ENCODE data around the gene DNAJB2.
A peak's percentile ranks its signal among the peaks of the same experiment; 100 is the strongest.
"Not testable (repeated sequence)": the region's sequence is repeated elsewhere in the genome, so short reads cannot be mapped to it uniquely, and the experiment has no call there.

Gene DNAJB2

DNA sequence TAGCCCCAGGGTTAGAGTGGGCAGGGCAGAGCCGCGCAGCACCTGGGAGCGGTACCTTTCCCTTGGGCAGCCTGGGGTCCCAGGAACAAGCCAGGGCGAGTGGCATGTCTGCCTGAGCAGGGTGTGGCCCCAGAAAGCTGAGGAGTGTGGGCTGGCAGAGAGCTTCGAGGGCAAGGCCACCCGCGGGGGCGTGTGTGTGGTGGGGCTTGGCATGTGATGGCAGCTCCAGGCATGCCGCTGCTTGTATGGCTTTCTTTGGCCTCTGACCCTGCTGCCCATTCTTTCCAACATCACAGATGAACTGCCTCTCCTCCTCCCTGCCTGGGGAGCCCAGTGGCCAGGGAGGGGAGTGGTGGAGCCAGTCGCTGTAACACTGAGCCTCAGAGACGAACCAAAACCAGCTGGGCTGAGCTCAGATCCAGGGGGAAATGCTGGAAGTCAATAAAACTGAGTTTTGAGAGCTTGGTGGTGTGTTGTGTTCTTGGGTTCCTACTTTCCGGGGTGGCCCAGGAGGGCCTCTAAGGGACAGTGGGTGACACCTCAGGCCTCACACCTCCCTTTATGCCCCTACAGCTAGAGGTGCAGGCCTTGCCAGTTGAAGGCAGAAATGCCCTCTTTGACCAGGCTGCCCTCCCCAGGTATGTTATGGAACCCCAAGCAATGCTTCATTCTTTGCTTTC lies 7.4 kb downstream of the DNAJB2 start:
- DNase-seq: peak; percentile 36

DNA sequence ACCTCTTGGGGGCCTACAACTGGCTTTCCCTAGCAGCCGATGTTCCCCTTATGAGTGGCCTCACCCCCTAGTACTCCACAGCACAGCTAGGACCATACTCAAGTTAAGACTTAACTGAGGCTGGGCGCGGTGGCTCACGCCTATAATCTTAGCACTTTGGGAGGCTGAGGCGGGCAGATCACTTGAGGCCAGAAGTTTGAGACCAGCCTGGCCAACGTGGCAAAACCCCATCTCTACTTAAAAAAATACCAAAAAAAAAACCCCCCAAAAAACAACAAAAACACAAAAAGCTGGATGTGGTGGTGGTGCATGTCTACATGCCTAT lies 7.9 kb downstream of the DNAJB2 start:
- DNase-seq: not testable (repeated sequence)

DNA sequence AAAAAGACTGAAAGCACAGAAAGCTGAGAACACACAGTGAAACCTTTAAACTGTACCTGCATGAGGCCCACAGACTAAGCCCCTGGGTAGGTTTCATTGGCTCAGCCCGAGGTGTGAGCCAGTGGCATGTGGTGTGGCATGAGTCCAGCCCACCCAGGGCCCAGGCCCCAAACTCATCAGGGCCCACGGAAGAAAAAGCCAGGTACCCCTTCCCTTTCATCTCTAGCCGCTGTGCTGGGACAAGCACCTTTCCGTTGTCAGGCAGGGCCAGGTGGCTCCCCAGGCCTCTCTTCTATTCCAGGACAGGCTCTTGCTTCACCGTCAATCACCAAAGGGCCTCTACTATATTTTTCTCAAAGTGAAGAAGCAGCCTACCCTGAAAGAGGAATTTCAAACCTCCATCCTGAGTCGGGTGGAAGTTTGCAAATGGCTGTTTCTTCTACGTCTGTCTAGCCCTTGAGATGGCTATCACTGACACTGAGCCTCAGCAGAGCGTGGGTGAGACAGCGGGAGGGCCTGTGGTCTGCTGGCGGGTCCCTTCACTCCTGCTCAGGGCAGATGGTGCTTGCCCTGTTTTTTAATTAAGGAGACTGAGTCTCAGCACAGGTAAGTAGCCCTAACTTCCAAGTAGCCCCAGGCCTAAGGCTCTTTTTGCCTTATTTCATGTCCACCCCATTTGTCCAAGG lies 8.6 kb downstream of the DNAJB2 start:
- no peak for DNase-seq

DNA sequence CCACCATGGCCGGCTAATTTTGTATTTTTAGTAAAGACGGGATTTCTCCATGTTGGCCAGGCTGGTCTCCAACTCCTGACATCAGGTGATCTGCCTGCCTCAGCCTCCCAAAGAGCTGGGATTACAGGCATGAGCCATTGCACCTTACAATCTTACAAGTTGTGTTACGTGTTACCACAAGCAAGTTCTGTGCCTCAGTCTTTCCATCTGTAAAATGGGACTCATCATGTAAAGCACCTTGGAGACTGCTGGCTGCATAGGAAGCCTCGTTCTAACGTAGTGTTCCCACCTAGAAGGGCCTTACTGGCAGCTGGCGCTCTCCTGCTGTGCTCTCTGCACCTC lies 10.0 kb downstream of the DNAJB2 start:
- DNase-seq: no peak

DNA sequence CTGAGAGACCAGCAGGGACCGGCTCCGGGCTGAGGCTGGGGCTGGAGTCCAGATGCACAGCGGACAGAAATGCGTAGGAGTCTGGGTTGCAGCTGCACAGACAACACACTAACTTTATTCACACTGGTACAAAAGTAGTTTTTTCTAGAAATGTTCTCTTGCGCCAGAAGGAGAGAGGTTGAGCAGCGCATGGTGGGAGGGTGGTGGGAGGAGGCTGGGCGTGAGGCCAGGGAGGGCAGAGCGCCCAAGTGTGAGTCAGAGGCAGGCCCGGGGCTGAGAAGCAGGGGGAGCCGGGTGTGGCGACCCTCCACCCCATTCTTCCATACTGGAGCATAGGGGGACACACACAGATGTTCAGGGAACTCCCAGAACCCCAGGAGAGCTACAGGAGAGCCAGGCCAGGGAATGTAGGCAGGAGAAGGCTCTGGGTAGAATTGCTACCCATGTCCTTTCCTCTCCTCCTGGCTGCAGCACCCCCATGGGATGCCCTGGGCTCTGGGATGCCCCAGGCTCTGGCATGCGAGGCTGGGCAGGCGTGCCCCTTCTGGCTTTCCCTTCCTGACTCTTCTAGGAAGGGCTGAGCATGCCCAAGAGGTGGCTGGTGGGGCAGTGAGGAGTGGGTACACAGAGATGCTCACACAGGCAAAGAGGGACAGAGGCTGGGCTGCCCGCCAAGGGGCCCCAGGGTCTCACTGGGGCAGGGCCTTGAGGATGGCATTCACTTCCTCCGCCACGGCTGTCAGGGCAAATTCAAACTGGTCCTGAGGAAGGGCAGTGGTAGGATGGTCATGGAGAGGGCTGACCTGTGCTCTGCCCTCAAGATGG lies 10.6 kb downstream of the DNAJB2 start:
- DNase-seq: peak; percentile 76

GRCh38 chr2:219290381-219291171 lies 11.4 kb downstream of the DNAJB2 start:
- DNase-seq: no peak

- DNase-seq: no peak
Observed at GRCh38 chr2:219291394-219291793, 12.2 kb downstream of the DNAJB2 start.

GRCh38 chr2:219291910-219292490 lies 12.8 kb downstream of the DNAJB2 start:
- DNase-seq: no peak

DNA sequence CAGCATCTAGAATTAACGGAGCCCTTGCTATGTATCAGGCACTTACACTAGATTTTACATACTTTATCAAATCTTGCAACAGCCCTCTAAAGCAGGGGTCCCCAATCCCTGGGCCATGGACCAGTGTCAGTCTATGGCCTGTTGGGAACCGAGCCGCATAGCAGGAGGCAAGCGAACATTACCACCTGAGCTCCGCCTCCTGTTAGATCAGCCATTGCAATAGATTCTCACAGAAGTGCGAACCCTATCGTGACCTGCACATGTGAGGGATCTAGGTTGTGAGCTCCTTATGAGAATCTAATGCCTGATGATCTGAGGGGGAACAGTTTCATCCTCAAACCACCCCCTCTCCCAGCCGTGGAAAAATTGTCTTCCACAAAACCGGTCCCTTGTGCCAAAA lies 13.4 kb downstream of the DNAJB2 start:
- DNase-seq: no peak

DNA sequence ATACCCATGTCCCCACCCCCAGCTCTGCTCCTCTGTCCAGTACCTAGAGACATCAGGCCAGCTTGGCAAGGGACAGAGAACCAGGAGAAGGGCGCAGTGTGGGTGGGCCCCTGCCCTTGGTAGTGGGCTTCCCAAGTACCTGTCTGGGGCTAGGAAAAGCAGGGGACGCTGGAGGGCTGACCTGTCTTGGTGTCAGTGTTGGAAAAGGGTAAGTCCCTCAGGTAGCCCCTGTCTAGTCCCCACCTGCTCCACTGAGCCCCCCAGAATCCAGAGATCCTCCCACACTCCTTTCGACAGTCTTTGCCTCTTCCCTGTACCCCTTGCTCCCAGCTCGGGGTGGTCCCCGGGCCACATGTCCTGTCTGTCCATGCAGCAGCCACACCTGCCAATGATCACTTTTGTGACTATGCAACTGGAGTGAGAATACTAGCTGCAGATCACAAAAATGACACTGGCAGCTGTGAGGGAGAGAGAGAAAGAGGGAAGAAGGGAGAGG lies 14.6 kb downstream of the DNAJB2 start:
- DNase-seq: no peak

GRCh38 chr2:219294356-219295351 lies 15.5 kb downstream of the DNAJB2 start:
- peak; percentile 74 for DNase-seq

DNA sequence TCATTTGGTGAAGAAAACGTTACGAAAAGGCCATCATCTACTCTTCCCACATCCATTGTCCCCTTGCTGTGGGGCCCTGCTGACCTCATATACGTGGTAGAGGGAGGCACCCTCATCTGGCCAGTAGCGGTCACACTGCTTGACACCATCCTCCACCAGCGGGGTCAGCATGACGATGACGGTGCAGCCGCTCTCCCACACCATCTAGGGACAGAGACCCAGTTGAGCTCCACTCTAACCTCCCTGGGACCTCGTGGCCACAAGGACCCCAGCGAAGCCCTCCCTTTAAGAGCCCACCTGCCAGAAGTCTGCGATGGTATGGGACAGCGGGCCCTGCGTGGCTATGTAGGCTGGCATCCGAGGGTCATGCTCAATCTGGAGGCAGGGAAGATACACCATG lies 17.0 kb downstream of the DNAJB2 start:
- no peak for DNase-seq

DNA sequence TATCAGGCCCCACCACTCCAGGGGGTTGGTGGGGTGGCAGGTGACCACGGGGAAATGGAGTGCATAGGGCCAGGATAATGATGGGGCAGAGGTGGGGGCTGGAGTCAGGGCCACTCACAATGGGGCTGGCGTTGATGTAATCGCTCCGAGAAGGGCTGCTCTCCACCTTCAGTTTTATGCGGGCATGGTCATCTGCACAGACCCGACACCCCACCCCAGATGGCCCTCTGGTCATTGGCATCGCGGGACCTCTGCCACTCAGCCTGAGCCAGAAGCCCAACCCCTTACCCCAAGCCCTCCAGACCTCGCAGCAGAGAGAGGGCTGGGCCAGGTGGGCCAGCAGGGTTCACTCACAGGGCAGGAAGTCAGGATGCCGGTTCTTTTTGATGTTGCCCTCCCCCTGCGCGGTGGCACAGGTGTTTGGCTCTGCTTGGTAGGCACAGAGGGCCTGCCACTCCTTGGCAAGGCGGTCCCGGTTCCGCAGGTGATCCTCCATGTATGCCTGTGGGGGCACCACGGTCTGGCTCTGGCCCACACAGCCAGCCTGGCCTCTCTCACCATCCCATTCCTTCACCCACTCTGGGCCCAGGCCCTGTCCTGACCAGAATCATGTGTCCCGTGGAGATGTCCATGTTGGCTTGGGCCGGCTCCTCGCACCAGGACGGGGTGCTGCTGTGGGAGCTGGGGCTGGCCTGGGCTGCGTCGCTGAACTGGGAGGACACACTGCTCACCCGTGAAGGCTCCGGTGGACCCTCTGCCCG lies 17.6 kb downstream of the DNAJB2 start:
- no peak for DNase-seq

DNA sequence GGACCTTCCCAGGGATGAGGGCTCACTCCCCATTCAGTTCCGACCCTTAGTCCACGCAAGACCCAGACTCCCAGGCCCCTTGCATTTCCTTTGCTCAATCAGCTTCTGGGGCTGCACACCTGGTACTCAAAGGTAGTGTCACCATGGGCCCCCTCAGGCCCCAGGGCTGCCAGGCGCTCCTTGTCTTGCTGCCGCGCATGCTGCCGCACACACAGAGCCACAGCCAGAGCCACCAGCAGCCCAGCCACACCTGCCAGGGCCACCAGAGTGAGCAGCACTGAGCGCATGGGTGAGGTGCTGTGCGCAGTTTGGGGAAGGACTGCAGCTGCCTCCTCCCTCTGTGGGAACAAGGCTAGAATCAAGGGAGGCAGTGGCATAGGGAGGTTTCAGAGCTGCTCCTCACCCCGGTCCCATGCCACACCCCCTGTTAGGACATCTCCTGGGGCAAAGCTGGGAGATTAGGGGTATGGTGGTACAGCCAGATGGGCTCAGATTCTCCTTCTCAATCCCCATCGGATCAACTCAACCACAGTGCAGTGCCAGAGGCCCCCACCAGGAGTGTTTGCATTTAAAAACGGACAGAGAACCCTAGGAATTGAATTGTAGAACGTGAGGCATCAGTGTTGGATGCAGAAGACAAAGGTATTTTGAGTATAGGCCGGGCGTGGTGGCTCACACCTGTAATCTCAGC lies 18.7 kb downstream of the DNAJB2 start:
- DNase-seq: no peak

- DNase-seq: peak; percentile 75
Observed at GRCh38 chr2:219298759-219299371, 19.7 kb downstream of the DNAJB2 start.

DNA sequence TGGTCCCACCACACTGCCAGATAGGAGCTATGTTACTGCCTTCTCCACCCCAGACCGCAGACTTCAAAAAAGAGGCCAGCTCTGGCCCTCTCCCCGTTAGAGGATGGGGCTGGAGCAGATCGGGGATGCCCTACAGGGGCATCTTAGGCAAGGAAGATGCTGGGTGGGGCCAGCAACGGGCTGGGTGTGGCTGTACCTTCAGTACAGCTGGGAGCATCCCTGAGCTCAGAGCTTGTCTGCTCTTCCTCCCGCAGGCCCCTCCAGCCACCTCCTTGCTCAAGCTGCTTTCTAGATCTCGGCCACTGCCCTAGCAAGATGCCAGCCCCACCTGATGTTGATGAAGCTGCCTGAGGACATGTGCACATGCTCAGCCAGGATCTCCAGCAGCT lies 20.2 kb downstream of the DNAJB2 start:
- DNase-seq: no peak

DNA sequence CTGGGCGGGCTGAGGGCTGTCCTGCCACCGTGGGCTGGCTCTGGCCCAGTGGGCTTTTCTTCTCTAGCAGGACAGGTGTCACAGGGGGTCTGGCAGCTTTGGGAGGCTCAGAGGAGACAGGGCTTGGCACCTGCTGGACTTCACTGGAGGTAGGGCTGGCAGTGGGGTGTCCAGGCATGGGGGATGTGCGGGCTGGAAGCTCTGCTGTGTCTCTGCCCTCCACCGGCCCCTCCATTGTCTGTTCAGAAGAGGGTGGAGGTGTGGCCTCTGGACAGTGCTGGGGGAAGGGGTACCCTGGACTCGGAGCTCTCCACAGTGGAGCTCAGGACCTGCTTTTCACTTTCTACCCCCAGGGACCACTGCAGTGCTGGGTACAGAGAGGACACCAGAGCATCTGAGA lies 20.9 kb downstream of the DNAJB2 start:
- no peak for DNase-seq

DNA sequence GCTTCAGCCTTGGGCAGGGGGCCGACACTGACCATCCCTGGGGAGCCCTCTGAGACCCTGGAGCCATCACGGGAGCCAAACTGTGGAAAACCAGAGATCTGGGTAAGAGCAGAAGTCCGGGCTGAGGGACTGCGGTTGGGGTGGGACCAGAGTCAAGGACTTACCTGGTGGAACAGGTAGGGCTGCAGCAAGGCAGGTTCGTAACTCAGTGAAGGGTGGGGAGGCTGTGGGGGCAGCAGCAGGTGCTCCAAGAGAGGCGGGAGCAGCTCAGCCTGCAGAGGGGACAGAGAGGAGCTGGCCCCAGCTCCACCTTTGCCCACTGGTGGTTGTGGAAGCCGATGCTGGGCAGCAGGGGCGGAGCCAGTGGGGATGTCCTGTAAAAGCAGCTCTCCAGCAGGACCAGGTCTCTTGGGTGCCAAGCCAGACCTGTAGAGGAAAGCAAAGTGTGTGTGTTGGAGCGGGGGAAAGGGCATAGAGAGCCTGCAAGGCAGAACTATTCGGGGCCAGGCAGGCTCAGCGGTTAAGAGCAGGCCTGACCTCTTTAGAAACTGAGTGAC lies 23.3 kb downstream of the DNAJB2 start:
- no peak for DNase-seq

- DNase-seq: no peak
Observed at GRCh38 chr2:219304223-219304622, 25.1 kb downstream of the DNAJB2 start.
